ENCODE measurements around the gene HYAL4. TPM values are rescaled to one million over a fixed set of nuclear protein-coding genes. Genes with fewer than 3 reads are reported as not detected.

HYAL4 gene
- total RNA-seq, 2 donors from 2014 or later: not detected

GRCh38 chr7:123871998-123872867 lies 27.3 kb downstream of the HYAL4 start:
- peak; percentile 42 to 65 (median 48) for DNase-seq
- no peak overlapping the region for H3K4me3 ChIP-seq
- WGBS, 2 donors: 9 to 11% methylated on average over 7 of the region's 7 CpGs

GRCh38 chr7:123872908-123873307 lies 27.9 kb downstream of the HYAL4 start:
- H3K27ac ChIP-seq: no peak overlapping the region
- DNase-seq (no peak), ATAC-seq (no peak)
- H3K4me3 ChIP-seq: no peak overlapping the region
- no peaks in the 10 kb centered on the region for H3K4me1 ChIP-seq
- no peaks in the 10 kb centered on the region for H3K36me3 ChIP-seq (replicated peaks in 1 of 2; ENCODE audit: insufficient read depth in 1 of 2, low read depth in 2 of 2)
- no peaks in the 10 kb centered on the region for H3K27me3 ChIP-seq
- H3K9me3 ChIP-seq: no peaks in the 10 kb centered on the region
- intact Hi-C loops (cut with DNase I): no loop called here
- 59 to 63% methylated on average over 4 of the region's 4 CpGs for WGBS, 2 donors
- TF ChIP-seq POLR2A (IDR thresholded peaks at IDR 0.05) (no peak), CTCF (IDR thresholded peaks at IDR 0.05) (no peak)

More at GRCh38 chr7:123871998-123872867, 27.3 kb downstream of the HYAL4 start:
- TF ChIP-seq CTCF (IDR thresholded peaks at IDR 0.05): peak; percentile 10 to 67 (median 59)
- no peak for TF ChIP-seq POLR2A (IDR thresholded peaks at IDR 0.05)
- H3K36me3 ChIP-seq (replicated peaks in 1 of 2; ENCODE audit: insufficient read depth in 1 of 2, low read depth in 2 of 2): no peaks in the 10 kb centered on the region
- no peak overlapping the region for H3K27ac ChIP-seq
- H3K27me3 ChIP-seq: no peaks in the 10 kb centered on the region
- H3K4me1 ChIP-seq: no peaks in the 10 kb centered on the region
- ATAC-seq: peak; percentile 67
- intact Hi-C loops (cut with DNase I): no loop called here
- H3K9me3 ChIP-seq: no peaks in the 10 kb centered on the region

DNA sequence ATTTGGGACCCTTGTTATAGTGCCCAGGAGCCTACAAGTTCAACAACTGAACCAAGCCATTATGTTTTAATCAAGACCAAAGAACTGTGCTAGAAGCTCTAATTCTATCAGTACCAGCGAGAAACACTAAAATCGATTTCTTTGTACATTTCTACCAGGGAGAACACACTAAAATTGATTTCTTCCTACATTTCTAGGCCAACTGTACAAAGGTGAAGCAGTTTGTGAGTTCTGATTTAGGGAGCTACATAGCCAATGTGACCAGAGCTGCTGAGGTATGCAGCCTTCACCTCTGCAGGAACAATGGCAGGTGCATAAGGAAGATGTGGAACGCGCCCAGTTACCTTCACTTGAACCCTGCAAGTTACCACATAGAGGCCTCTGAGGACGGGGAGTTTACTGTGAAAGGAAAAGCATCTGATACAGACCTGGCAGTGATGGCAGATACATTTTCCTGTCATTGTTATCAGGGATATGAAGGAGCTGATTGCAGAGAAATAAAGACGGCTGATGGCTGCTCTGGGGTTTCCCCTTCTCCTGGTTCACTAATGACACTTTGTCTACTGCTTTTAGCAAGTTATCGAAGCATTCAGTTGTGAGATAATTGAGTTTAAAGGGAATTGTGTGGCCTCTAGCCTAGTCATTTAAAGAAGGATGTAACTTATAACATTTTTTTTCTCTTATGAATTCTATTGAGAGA lies 31.7 kb downstream of the HYAL4 start:
- DNase-seq (no peak), ATAC-seq (no peak)
- Histone ChIP-seq H3K27me3 (no peaks in the 10 kb centered on the region), H3K27ac (no peak overlapping the region), H3K36me3 (replicated peaks in 1 of 2; ENCODE audit: insufficient read depth in 1 of 2, low read depth in 2 of 2) (no peaks in the 10 kb centered on the region), H3K4me3 (no peak overlapping the region), H3K4me1 (no peaks in the 10 kb centered on the region), H3K9me3 (no peaks in the 10 kb centered on the region)
- intact Hi-C loops (cut with DNase I): no loop called here
- WGBS, 2 donors: 58 to 62% methylated on average over 7 of the region's 7 CpGs
- no peak for TF ChIP-seq CTCF (IDR thresholded peaks at IDR 0.05)
- TF ChIP-seq POLR2A (IDR thresholded peaks at IDR 0.05): no peak

- intact Hi-C loops (cut with DNase I): no loop called here
- WGBS, 2 donors: 71 to 77% methylated on average over 4 of the region's 4 CpGs
Observed at GRCh38 chr7:123879628-123880027, 34.7 kb downstream of the HYAL4 start.

More at GRCh38 chr7:123879628-123880027, 34.7 kb downstream of the HYAL4 start:
- DNase-seq (no peak), ATAC-seq (no peak)
- Histone ChIP-seq H3K4me1 (no peaks in the 10 kb centered on the region), H3K27me3 (no peaks in the 10 kb centered on the region), H3K4me3 (no peak overlapping the region), H3K36me3 (replicated peaks in 1 of 2; ENCODE audit: insufficient read depth in 1 of 2, low read depth in 2 of 2) (no peaks in the 10 kb centered on the region), H3K9me3 (no peaks in the 10 kb centered on the region), H3K27ac (no peak overlapping the region)
- no peak for TF ChIP-seq POLR2A (IDR thresholded peaks at IDR 0.05)
- no peak for TF ChIP-seq CTCF (IDR thresholded peaks at IDR 0.05)

Data from body of pancreas (tissue), 4 donors.